Heart left ventricle (tissue), 16 donors: ENCODE data around the gene TSC22D3. TPM values are rescaled to one million over a fixed set of nuclear protein-coding genes. Genes with fewer than 3 reads are reported as not detected.

Experiments
- ATAC-seq, 4 donors: fragments of 200-7000 bp; cut with Tn5 transposase; one replicate each; pipeline ENCODE4 v1.9.1; 2020 to 2022; ENCODE audit warnings: moderate library complexity in 4 of 4, mild to moderate bottlenecking in 3 of 4, moderate number of reproducible peaks in 1 of 4
- DNase-seq, 5 donors: peaks; one replicate each; pipeline ENCODE4 v3.0.0-alpha.2; 2020
- H3K27ac ChIP-seq, 12 donors: fragments of 200-600 bp; sonication (generic) in 4 of 12; one replicate each; pipeline versions ENCODE4 v1.5.0 to v1.8.0; 2016 to 2022; ENCODE audit warnings: mild to moderate bottlenecking in 2 of 12
- H3K27me3 ChIP-seq, 9 donors: fragments of 200-600 bp; sonication (generic) in 2 of 9; one replicate each; pipeline versions ENCODE4 v1.5.1 to v1.8.0; 2016 to 2022; ENCODE audit warnings: mild to moderate bottlenecking in 3 of 9
- H3K36me3 ChIP-seq, 9 donors: fragments of 200-600 bp; sonication (generic) in 2 of 9; one replicate each; pipeline versions ENCODE4 v1.5.0 to v1.8.0; 2018 to 2022; ENCODE audit warnings: mild to moderate bottlenecking in 2 of 9
- H3K4me1 ChIP-seq, 12 donors: fragments of 200-600 bp; sonication (generic) in 4 of 12; one replicate each; pipeline versions ENCODE4 v1.5.0 to v1.8.0; 2016 to 2022; ENCODE audit warnings: mild to moderate bottlenecking in 3 of 12
- H3K4me3 ChIP-seq, 12 donors: fragments of 200-600 bp; sonication (generic) in 4 of 12; one replicate each; pipeline versions ENCODE4 v1.5.0 to v1.8.0; 2017 to 2022; ENCODE audit warnings: mild to moderate bottlenecking in 9 of 12, moderate library complexity in 4 of 12
- H3K9me3 ChIP-seq, 12 donors: fragments of 200-600 bp; sonication (generic) in 4 of 12; one replicate each; pipeline versions ENCODE4 v1.5.0 to v1.8.0; 2016 to 2022; ENCODE audit warnings: mild to moderate bottlenecking in 1 of 12
- POLR2A ChIP-seq, 2 donors: fragments of 450-650 bp; IDR thresholded peaks; one replicate each; pipeline ENCODE4 v1.6.1; 2017; ENCODE audit warnings: antibody characterized with exemption in 2 of 2, mild to moderate bottlenecking in 2 of 2, moderate library complexity in 2 of 2
- WGBS, 4 donors: extraction: QIAGEN DNeasy Blood & Tissue Kit in 2 of 4; methylation state at CpG; one replicate each; pipeline versions ENCODE4 v1.1.5 to v1.1.7; 2013 to 2018; 5-methylcytosine and 5-hydroxymethylcytosine counted together
- intact Hi-C, 10 donors: fragments of 100-400 bp; cut with DNase I; formaldehyde crosslinking; loops; one replicate each; pipeline versions ENCODE4 v1.11.1 to v1.14.2; 2022
- polyA plus RNA-seq, 2 donors: library from polyadenylated mRNA; stranded (reverse); fragments of 200-250 nt; gene quantifications; one replicate each; pipeline ENCODE4 v1.2.3, GENCODE V29; 2013
- total RNA-seq, 9 donors: library from RNA; depleted of rRNA in 2 of 9; stranded (reverse); fragments of >200 nt in 2 of 9; fragmentation: NEBNext Ultra II Directional in 3 of 9; extraction: Animal tissue kit (Norgen Biotek cat#: 25700) in 3 of 9; gene quantifications; one replicate each; pipeline versions ENCODE4 v1.1.0 to v1.2.4, GENCODE V29; 2016 to 2023
- TF ChIP-seq, protein P1 (sequence below), 12 donors: fragments of 200-600 bp; sonication (generic) in 4 of 12; IDR thresholded peaks; one replicate each; pipeline versions ENCODE4 v1.5.0 to v1.8.0; 2018 to 2022; ENCODE audit warnings: antibody characterized with exemption in 12 of 12, mild to moderate bottlenecking in 5 of 12
- donor health status: ischemic (EF 13 %, LVEDD 7.1; RV severe dilation, severe dysfunction).
- donor health status: healthy with polysubstance abuse.
- donor health status: DM: no; HTN: yes; CAD: no.
- donor health status: DM: no; HTN: no; CAD: no.
- donor health status: ischemic (EF 25% LVEDD 6.9; RV normal size, moderate dysfunction).
- donor health status: ischemic (EF 25% LVEDD 5.7; RV mildly dilated, moderate dysfunction).
- donor health status: healthy.
- donor health status: DM: yes; HTN: yes; CAD: no.
- donor health status: ischemic (EF 35%, LVEDD 5.7; RV mildly dilated, moderate dysfunction).
- donor health status: nonischemic (EF 11% LVEDD 7.7; RV severe dilation, severe dysfunction).
- donor health status: DM: yes; HTN: yes; CAD: no.
- donor health status: PGD.
- donor health status: ischemic (EF 29% LVEDD 5.4; RV normal size, mild dysfunction).
- donor health status: nonischemic (EF 23%, LVEDD 6.1; RV moderate dilation, normal function).

The TSC22D3 gene
- total and polyA plus RNA-seq, 11 donors, result 28.0 to 145 (median 33.9) TPM

DNA sequence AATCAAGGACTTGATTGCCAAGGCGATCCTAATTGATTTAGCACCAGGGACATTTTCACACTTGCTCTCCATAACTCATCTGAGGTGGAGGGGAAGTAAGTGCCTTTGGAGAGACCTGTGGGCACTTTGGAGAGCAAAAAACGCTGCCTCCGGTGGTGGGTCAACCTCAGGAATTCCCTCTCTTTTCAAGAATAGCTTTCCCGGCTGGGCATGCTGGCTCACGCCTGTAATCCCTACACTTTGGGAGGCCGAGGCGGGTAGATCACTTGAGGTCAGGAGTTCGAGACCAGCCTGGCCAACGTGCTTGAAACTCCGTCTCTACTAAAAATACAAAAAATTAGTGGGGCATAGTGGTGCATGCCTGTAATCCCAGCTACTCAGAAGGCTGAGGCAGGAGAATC lies 98.1 kb downstream of the TSC22D3 start:
- ATAC-seq, result no peak
- Histone ChIP-seq H3K27ac (peak overlapping the region; percentile 72 to 99 (median 88)), H3K27me3 (peaks cover 0 to 8% (median 0%) of the 10 kb centered on the region in 9 donors), H3K4me3 (peak overlapping the region in 6 of 12 donors; percentile 34 to 57 (median 54)), H3K36me3 (no peaks in the 10 kb centered on the region), H3K9me3 (no peaks in the 10 kb centered on the region), H3K4me1 (peaks cover 0 to 68% (median 20%) of the 10 kb centered on the region in 12 donors)
- 48 to 65% (median 60%) methylated on average over 10 of the region's 10 CpGs for WGBS, 4 donors
- DNase-seq, result no peak
- no peak for TF ChIP-seq POLR2A (IDR thresholded peaks at IDR 0.05)
- TF ChIP-seq, protein P1, sequence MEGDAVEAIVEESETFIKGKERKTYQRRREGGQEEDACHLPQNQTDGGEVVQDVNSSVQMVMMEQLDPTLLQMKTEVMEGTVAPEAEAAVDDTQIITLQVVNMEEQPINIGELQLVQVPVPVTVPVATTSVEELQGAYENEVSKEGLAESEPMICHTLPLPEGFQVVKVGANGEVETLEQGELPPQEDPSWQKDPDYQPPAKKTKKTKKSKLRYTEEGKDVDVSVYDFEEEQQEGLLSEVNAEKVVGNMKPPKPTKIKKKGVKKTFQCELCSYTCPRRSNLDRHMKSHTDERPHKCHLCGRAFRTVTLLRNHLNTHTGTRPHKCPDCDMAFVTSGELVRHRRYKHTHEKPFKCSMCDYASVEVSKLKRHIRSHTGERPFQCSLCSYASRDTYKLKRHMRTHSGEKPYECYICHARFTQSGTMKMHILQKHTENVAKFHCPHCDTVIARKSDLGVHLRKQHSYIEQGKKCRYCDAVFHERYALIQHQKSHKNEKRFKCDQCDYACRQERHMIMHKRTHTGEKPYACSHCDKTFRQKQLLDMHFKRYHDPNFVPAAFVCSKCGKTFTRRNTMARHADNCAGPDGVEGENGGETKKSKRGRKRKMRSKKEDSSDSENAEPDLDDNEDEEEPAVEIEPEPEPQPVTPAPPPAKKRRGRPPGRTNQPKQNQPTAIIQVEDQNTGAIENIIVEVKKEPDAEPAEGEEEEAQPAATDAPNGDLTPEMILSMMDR (IDR thresholded peaks at IDR 0.05), result no peak
- intact Hi-C loops, result loop anchor here in 3 of 10 donors (2.0 to 5.0 kb wide), 3 partner anchors 35 to 40 kb away; no protein-coding TSS in a partner anchor

DNA sequence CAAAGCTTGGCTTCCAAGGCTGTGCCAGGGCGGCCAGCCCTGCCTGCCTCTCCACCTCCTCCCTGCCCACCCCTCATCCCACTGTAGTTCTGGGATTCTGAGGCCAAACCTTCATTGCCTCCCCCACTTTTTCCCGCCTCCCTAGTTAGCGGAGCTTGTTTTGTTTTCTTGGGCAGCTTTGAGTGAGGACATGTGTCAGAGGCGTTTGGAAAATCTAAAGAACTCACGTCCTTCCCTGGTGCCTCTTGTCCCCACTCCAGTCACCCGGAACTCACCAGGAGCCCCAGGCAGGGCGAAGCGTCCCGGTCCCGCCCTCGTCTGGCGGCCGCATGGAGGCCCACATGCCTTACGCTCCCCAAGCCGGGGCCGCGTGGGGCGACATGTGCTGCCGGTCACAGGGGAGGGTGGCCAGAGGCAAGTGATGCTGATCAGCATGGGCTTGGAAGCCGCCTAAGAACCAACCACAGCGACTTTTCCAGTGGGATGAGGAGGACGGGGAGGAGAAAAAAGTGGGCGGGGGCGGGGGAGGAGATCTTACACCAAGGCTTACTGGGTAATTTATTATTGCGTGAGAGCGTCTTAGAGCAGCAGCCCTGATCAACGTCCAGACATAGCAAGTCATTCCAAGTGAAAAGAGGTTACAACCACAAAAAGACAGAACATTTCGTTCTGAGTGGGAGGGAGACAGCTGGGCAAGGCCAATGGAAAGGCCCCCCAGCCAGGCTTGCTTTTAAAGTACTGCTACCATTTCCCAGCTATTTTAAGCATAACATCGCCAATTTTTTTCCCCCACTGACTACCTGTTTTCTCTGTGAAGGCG lies 98.8 kb downstream of the TSC22D3 start:
- peak; percentile 38 to 70 (median 64) for ATAC-seq
- TF ChIP-seq, protein P1 (IDR thresholded peaks at IDR 0.05), result no peak
- TF ChIP-seq POLR2A (IDR thresholded peaks at IDR 0.05), result peak in 1 of 2 donors; percentile 42
- WGBS, 4 donors, result 6 to 44% (median 23%) methylated on average over 20 to 30 of the region's 30 CpGs
- H3K9me3 ChIP-seq, result no peaks in the 10 kb centered on the region
- no peaks in the 10 kb centered on the region for H3K36me3 ChIP-seq
- intact Hi-C loops, result loop anchor here in 3 of 10 donors (2.0 to 5.0 kb wide), 3 partner anchors 36 to 41 kb away; no protein-coding TSS in a partner anchor
- peak overlapping the region; percentile 72 to 99 (median 89) for H3K27ac ChIP-seq
- H3K4me3 ChIP-seq, result peak overlapping the region in 11 of 12 donors; percentile 23 to 57 (median 50)
- H3K27me3 ChIP-seq, result peaks cover 0 to 8% (median 0%) of the 10 kb centered on the region in 9 donors
- H3K4me1 ChIP-seq, result peaks cover 0 to 68% (median 20%) of the 10 kb centered on the region in 12 donors
- peak; percentile 82 to 91 (median 89) for DNase-seq

- intact Hi-C loops, result loop anchor here in 7 of 10 donors (2.0 to 5.0 kb wide), 4 partner anchors 36 to 41 kb away; no protein-coding TSS in a partner anchor
- Histone ChIP-seq H3K4me1 (peaks cover 0 to 68% (median 20%) of the 10 kb centered on the region in 12 donors), H3K36me3 (no peaks in the 10 kb centered on the region), H3K27ac (peak overlapping the region; percentile 53 to 99 (median 89)), H3K9me3 (no peaks in the 10 kb centered on the region), H3K27me3 (peaks cover 0 to 11% (median 0%) of the 10 kb centered on the region in 9 donors), H3K4me3 (peak overlapping the region in 11 of 12 donors; percentile 23 to 57 (median 50))
- TF ChIP-seq POLR2A (IDR thresholded peaks at IDR 0.05), result no peak
- TF ChIP-seq, protein P1 (IDR thresholded peaks at IDR 0.05), result no peak
- DNase-seq (no peak), ATAC-seq (no peak)
- 35 to 48% (median 42%) methylated on average over 9 of the region's 9 CpGs for WGBS, 4 donors
Observed at GRCh38 chrX:107675823-107676555, 99.6 kb downstream of the TSC22D3 start.
